Keratinocyte (primary cell): Measurements from ENCODE around the gene SEC16A. TPM values are rescaled to one million over a fixed set of nuclear protein-coding genes. Genes with fewer than 3 reads are reported as not detected.

Experiments used
- DNase-seq: peaks from one replicate; pipeline ENCODE4 v3.0.0-alpha.2; 2011; ENCODE audit warnings: low read depth, missing footprints, low spot score
- FAIRE-seq: peaks from 2 replicates; lab custom pipeline; 2011; peaks lifted over from hg19 to GRCh38; lab: Jason Lieb, UNC
- H2AFZ ChIP-seq: 2 replicates; pipeline ENCODE4 v1.6.0; 2012; ENCODE audit warnings: low read length, control low read depth, inconsistent platforms; ENCODE audit not compliant: control insufficient read depth
- H3K27ac ChIP-seq: 2 replicates; pipeline ENCODE4 v1.5.1; 2011; ENCODE audit warnings: low read length; ENCODE audit not compliant: control insufficient read depth, insufficient read depth
- H3K27me3 ChIP-seq: 3 replicates; pipeline ENCODE4 v1.6.0; 2011; ENCODE audit warnings: low read length; ENCODE audit not compliant: control insufficient read depth, insufficient read depth; ENCODE audit errors: extremely low read depth
- H3K36me3 ChIP-seq, 2 experiments: 2 replicates in 1 of 2; 3 replicates in 1 of 2; pipeline ENCODE4 v1.5.1; 2011; ENCODE audit warnings: low read length in 2 of 2, mild to moderate bottlenecking in 1 of 2; ENCODE audit not compliant: control insufficient read depth in 2 of 2, insufficient read depth in 2 of 2; ENCODE audit errors: extremely low read depth in 1 of 2
- H3K4me1 ChIP-seq: 3 replicates; pipeline ENCODE4 v1.5.1; 2011; ENCODE audit warnings: low read length; ENCODE audit not compliant: control insufficient read depth, insufficient read depth; ENCODE audit errors: extremely low read depth
- H3K4me2 ChIP-seq: 3 replicates; pipeline ENCODE4 v1.6.0; 2011; ENCODE audit warnings: low read depth, low read length; ENCODE audit not compliant: control insufficient read depth, insufficient read depth; ENCODE audit errors: extremely low read depth
- H3K4me3 ChIP-seq, 3 experiments: fragments of 200-600 bp in 1 of 3; sonication (generic) in 1 of 3; 2 replicates in 2 of 3; 3 replicates in 1 of 3; pipeline ENCODE4 v1.5.1; 2011 to 2016; ENCODE audit warnings: low read length in 3 of 3, mild to moderate bottlenecking in 3 of 3, control low read depth in 2 of 3, inconsistent platforms in 1 of 3, low read depth in 1 of 3, mixed read lengths in 1 of 3, mixed run types in 1 of 3, moderate library complexity in 1 of 3; ENCODE audit not compliant: control insufficient read depth in 2 of 3, insufficient read depth in 2 of 3; ENCODE audit errors: extremely low read depth in 1 of 3
- H3K79me2 ChIP-seq: 2 replicates; pipeline ENCODE4 v1.6.0; 2012; ENCODE audit warnings: low read length; ENCODE audit not compliant: control insufficient read depth, insufficient read depth
- H3K9ac ChIP-seq: 3 replicates; pipeline ENCODE4 v1.6.0; 2011; ENCODE audit warnings: low read length; ENCODE audit not compliant: control insufficient read depth, insufficient read depth; ENCODE audit errors: extremely low read depth
- H3K9me1 ChIP-seq: 3 replicates; pipeline ENCODE4 v1.6.0; 2011; ENCODE audit warnings: low read length; ENCODE audit not compliant: control insufficient read depth, insufficient read depth; ENCODE audit errors: extremely low read depth
- H3K9me3 ChIP-seq: 2 replicates; pipeline ENCODE4 v1.5.1; 2012; ENCODE audit warnings: low read depth, low read length; ENCODE audit not compliant: control insufficient read depth
- H4K20me1 ChIP-seq: 3 replicates; pipeline ENCODE4 v1.6.0; 2011; ENCODE audit warnings: low read length; ENCODE audit not compliant: control insufficient read depth, insufficient read depth; ENCODE audit errors: extremely low read depth
- EZH2 ChIP-seq: IDR thresholded peaks from one replicate; pipeline ENCODE4 v1.6.1; 2012; ENCODE audit warnings: inconsistent platforms, mild to moderate bottlenecking, low read length, moderate library complexity
- dilution Hi-C: fragments of 300-500 bp; cut with MboI; formaldehyde crosslinking; loops from one replicate; pipeline ENCODE4 v1.7.0; 2020; ENCODE audit warnings: low sequenced_read_pairs; ENCODE audit not compliant: extremely low pct_ligation_motif_present
- polyA plus RNA-seq, 5 experiments: library from polyadenylated mRNA; depleted of rRNA in 3 of 5; stranded (reverse) in 3 of 5; stranded (forward) in 1 of 5; unstranded in 1 of 5; fragments of >200 nt; gene quantifications; 1 replicate in 1 of 5; 2 replicates in 3 of 5; 3 replicates in 1 of 5; pipeline versions ENCODE4 v1.2.1 to v1.2.3, GENCODE V29; 2011 to 2012; ENCODE audit warnings: missing spikeins in 2 of 5, low read depth in 1 of 5, low replicate concordance in 1 of 5
- TF ChIP-seq, protein P1 (sequence below), 3 experiments: IDR thresholded peaks in 1 of 3; conservative IDR thresholded peaks in 1 of 3; optimal IDR thresholded peaks in 1 of 3; 2 replicates in 2 of 3; 3 replicates in 1 of 3; pipeline versions ENCODE3 to v1.5.1; 2011; ENCODE audit warnings: low read length in 3 of 3, mild to moderate bottlenecking in 3 of 3, moderate library complexity in 2 of 3, control low read depth in 1 of 3, inconsistent platforms in 1 of 3; ENCODE audit not compliant: insufficient read depth in 2 of 3; ENCODE audit errors: extremely low read depth in 1 of 3

The SEC16A gene
- polyA plus RNA-seq, 1 donor (not counting 4 experiments of a cell fraction or from before 2014, with no cell fraction given), result 15.8 TPM

DNA sequence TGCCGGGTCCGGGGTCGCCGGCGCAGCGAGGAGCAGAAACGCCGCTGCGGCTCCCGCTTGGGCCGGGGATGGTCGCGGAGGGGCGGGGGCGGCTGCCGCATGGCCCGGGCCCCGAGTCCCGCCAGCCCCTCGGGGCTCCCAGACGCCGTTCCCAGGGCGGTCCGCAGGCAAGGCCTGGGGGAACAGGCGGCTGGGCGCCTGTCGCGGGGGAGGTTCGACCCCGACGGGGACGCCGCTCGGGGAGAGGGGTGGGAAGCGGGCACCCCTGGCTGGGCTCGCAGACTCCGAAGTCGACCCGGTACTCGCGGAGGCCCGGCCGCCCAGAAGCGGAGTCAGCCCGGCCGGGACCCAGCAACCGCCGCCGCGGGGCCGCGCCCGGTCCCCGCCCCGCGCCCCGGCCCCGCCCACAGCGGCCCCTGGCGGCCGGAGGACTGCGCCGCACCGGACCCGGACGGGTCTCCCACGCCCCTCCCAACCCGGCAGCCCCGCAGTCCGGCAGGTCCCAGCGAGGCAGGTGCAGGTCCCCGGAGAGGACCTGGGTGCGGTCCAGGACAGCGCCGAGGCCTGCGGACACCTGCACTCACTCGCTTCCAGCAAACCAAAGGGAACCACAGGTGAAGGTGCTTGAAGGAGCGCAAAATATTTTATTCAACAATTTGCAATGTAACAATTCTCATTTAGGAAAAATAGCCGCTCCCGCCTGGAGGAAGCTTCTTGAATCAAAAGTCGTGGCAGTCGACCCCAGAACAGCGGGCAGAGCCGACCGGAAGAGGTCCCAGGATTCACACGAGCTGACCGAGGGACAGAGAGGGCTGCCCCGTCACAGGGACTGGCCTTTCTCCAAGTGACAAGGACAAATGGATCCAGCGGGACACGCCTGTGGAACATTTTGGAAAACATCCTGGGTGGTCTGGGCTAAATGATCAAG lies 43.1 kb downstream of the SEC16A start, which contains the start of gene INPP5E:
Gene INPP5E, minus strand, starts transcription at position 365 of the 928 bp plus-strand sequence. CDS start 426 bp downstream, outside the sequence.
- no peak for DNase-seq
- Histone ChIP-seq H2AFZ (peak within 1 kb of the TSS; percentile 40), H3K36me3 (peaks cover 29 to 35% of the 10 kb centered on the region in 2 experiments), H3K27me3 (no peaks in the 10 kb centered on the region), H3K4me2 (peak within 1 kb of the TSS; percentile 74), H3K4me3 (peak within 1 kb of the TSS; percentile 76 to 90 (median 77)), H4K20me1 (peaks cover 13% of the 10 kb centered on the region), H3K79me2 (peaks cover 47% of the 10 kb centered on the region), H3K9me3 (no peaks in the 10 kb centered on the region), H3K9ac (peak within 1 kb of the TSS; percentile 80), H3K27ac (peak within 1 kb of the TSS; percentile 56), H3K9me1 (peaks cover 2% of the 10 kb centered on the region), H3K4me1 (peaks cover 15% of the 10 kb centered on the region)
- no peak for FAIRE-seq
- no peak for TF ChIP-seq EZH2
- TF ChIP-seq, protein P1, sequence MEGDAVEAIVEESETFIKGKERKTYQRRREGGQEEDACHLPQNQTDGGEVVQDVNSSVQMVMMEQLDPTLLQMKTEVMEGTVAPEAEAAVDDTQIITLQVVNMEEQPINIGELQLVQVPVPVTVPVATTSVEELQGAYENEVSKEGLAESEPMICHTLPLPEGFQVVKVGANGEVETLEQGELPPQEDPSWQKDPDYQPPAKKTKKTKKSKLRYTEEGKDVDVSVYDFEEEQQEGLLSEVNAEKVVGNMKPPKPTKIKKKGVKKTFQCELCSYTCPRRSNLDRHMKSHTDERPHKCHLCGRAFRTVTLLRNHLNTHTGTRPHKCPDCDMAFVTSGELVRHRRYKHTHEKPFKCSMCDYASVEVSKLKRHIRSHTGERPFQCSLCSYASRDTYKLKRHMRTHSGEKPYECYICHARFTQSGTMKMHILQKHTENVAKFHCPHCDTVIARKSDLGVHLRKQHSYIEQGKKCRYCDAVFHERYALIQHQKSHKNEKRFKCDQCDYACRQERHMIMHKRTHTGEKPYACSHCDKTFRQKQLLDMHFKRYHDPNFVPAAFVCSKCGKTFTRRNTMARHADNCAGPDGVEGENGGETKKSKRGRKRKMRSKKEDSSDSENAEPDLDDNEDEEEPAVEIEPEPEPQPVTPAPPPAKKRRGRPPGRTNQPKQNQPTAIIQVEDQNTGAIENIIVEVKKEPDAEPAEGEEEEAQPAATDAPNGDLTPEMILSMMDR (optimal IDR thresholded peaks at IDR 0.05 in 1 of 3, IDR thresholded peaks at IDR 0.05 in 1 of 3, conservative IDR thresholded peaks at IDR 0.05 in 1 of 3; ENCODE audit: extremely low read depth in 1 of 3, insufficient read depth in 2 of 3, low read length in 3 of 3), result peak in 2 of 3 experiments; percentile 61 to 70
- dilution Hi-C loops, result no loop called here

DNA sequence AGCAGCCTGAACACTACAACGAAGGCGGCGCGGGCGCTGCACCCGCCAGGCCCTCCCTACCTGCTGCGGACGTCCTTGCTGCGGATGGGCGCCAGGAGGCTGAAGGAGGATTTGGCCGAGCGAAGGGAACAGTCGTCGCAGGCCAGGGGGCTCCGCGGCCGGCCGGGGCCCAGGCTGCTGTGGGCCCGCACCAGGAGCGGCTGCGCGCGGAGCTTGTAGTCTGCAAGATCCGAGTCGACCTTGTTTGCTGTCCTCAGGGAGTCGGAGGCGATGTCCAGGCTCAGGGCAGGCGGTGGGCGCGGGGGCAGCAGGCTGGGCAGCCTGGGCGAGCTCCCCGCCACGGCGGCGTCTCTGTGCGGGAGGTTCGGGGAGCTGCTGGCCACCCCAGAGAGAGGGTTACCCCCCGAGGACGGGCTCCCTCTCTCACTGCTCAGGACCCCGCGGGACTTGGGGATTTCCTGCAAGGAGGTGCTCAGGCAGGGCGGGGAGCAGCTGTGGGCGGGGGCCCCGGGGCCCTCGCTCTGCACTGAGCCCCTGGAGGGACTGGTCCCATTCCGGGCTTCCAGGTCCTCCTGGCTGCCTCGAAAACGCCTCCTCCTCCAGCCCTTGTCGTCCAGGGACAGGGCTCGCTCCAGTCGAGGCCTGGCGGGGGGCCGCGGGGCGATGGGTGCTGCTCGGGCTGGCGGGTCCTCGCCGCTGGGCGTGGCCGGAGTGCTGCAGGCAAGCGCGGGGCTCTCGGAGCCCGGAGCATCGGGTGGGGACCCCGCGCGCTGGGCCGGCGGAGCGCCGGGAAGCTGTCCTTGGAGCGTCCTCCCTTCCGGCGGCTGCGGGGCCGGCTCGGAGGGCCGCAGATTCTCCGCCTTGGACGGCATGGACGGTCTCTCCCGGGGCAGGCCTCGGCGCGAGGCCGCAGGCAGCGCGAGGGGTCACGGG lies 44.0 kb downstream of the SEC16A start:
- FAIRE-seq, result no peak
- Histone ChIP-seq H3K4me2 (peak overlapping the region; percentile 74), H2AFZ (peak overlapping the region; percentile 40), H4K20me1 (peaks cover 13% of the 10 kb centered on the region), H3K27me3 (no peaks in the 10 kb centered on the region), H3K36me3 (peaks cover 26 to 31% of the 10 kb centered on the region in 2 experiments), H3K4me1 (peaks cover 15% of the 10 kb centered on the region), H3K9me3 (no peaks in the 10 kb centered on the region), H3K9ac (peak overlapping the region; percentile 80), H3K79me2 (peaks cover 55% of the 10 kb centered on the region), H3K4me3 (peak overlapping the region; percentile 76 to 90 (median 77)), H3K9me1 (peaks cover 2% of the 10 kb centered on the region), H3K27ac (peak overlapping the region; percentile 56)
- no peak for DNase-seq
- dilution Hi-C loops, result no loop called here
- TF ChIP-seq, protein P1 (optimal IDR thresholded peaks at IDR 0.05 in 1 of 3, IDR thresholded peaks at IDR 0.05 in 1 of 3, conservative IDR thresholded peaks at IDR 0.05 in 1 of 3; ENCODE audit: extremely low read depth in 1 of 3, insufficient read depth in 2 of 3, low read length in 3 of 3), result no peak
- no peak for TF ChIP-seq EZH2
